A673 (cell line): ENCODE results near the gene FGF22.

Experiments
- CTCF ChIP-seq: fragments of 300-800, 200-600 bp; sonication (generic); conservative IDR thresholded peaks from 2 replicates; pipeline ENCODE4 v1.5.1; 2017; ENCODE audit warnings: low read depth, mild to moderate bottlenecking, antibody characterized with exemption, low read length, moderate library complexity, mixed read lengths
- EZH2 ChIP-seq: fragments of 200-600 bp; sonication (generic); IDR thresholded peaks from 2 replicates; pipeline ENCODE4 v1.6.1; 2017; ENCODE audit warnings: borderline replicate concordance, low read depth, mild to moderate bottlenecking, mixed read lengths, antibody characterized with exemption, low read length; ENCODE audit not compliant: poor library complexity, severe bottlenecking

GRCh38 chr19:674282-675151 lies 34.8 kb downstream of the FGF22 start:
- no peak for TF ChIP-seq CTCF
- no peak for TF ChIP-seq EZH2
